Measurements from ENCODE around the gene ZGLP1. TPM values are rescaled to one million over a fixed set of nuclear protein-coding genes. Genes with fewer than 3 reads are reported as not detected.
"Not testable (repeated sequence)": the region's sequence is repeated elsewhere in the genome, so short reads cannot be mapped to it uniquely, and the experiment has no call there.

The ZGLP1 gene
- total RNA-seq, 2 experiments from 2014 or later: 3.7 to 5.8 TPM

DNA sequence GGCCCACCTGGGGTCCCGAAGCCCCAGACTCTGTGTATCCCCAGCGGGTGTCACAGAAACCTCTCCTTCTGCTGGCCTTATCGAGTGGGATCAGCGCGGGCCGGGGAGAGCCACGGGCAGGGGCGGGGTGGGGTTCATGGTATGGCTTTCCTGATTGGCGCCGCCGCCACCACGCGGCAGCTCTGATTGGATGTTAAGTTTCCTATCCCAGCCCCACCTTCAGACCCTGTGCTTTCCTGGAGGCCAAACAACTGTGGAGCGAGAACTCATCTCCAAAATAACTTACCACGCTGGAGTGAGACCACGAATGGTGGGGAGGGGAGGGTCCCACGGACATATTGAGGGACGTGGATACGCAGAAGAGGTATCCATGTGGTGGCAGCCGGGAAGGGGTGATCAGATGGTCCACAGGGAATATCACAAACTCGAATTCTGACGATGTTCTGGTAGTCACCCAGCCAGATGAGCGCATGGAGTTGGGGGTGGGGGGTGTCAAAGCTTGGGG lies 20.9 kb downstream of the ZGLP1 start:
- CTCF ChIA-PET: interaction anchor here (0.6 to 6.2 kb wide), 9 partner anchors 8 to 102 kb away, joined by 3 to 47 read pairs (median 4); partner anchors contain the start of gene ICAM1
- POLR2A ChIA-PET: interaction anchor here (1.0 to 6.0 kb wide), 3 partner anchors 9 to 92 kb away, joined by 4 to 45 read pairs (median 12); partner anchors contain the start of genes ICAM1 and TYK2

DNA sequence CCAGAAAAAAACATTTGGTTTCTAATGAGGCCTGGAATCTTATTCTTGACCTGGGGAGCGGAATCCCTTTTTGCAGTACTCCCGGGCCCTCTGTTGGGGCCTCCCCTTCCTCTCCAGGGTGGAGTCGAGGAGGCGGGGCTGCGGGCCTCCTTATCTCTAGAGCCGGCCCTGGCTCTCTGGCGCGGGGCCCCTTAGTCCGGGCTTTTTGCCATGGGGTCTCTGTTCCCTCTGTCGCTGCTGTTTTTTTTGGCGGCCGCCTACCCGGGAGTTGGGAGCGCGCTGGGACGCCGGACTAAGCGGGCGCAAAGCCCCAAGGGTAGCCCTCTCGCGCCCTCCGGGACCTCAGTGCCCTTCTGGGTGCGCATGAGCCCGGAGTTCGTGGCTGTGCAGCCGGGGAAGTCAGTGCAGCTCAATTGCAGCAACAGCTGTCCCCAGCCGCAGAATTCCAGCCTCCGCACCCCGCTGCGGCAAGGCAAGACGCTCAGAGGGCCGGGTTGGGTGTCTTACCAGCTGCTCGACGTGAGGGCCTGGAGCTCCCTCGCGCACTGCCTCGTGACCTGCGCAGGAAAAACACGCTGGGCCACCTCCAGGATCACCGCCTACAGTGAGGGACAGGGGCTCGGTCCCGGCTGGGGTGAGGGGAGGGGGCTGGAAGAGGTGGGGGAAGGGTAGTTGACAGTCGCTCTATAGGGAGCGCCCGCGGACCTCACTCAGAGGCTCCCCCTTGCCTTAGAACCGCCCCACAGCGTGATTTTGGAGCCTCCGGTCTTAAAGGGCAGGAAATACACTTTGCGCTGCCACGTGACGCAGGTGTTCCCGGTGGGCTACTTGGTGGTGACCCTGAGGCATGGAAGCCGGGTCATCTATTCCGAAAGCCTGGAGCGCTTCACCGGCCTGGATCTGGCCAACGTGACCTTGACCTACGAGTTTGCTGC lies 22.5 kb downstream of the ZGLP1 start, which contains the start of gene ICAM4:
ICAM4 (plus strand) TSS at position 153 of the 935 bp plus-strand sequence; CDS start at position 211, 58 bp downstream.
- POLR2A ChIA-PET: interaction anchor here (0.7 to 6.0 kb wide), 3 partner anchors 16 to 94 kb away, joined by 3 to 45 read pairs (median 6); partner anchors contain the start of genes ICAM1 and TYK2
- CTCF ChIA-PET: interaction anchor here (0.5 to 6.2 kb wide), 6 partner anchors 17 to 167 kb away, joined by 3 to 47 read pairs (median 6); partner anchors contain the start of gene ICAM1

DNA sequence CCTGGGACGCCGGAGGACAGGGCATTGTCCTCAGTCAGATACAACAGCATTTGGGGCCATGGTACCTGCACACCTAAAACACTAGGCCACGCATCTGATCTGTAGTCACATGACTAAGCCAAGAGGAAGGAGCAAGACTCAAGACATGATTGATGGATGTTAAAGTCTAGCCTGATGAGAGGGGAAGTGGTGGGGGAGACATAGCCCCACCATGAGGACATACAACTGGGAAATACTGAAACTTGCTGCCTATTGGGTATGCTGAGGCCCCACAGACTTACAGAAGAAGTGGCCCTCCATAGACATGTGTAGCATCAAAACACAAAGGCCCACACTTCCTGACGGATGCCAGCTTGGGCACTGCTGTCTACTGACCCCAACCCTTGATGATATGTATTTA lies 24.2 kb downstream of the ZGLP1 start:
- CTCF ChIA-PET: interaction anchor here (0.9 to 6.2 kb wide), 3 partner anchors 15 to 131 kb away, joined by 3 to 47 read pairs (median 7); partner anchors contain the start of gene ICAM1
- POLR2A ChIA-PET: interaction anchor here (6.0 kb wide), 1 partner anchor 14 kb away, joined by 45 read pairs; the partner anchor contains the start of gene ICAM1

DNA sequence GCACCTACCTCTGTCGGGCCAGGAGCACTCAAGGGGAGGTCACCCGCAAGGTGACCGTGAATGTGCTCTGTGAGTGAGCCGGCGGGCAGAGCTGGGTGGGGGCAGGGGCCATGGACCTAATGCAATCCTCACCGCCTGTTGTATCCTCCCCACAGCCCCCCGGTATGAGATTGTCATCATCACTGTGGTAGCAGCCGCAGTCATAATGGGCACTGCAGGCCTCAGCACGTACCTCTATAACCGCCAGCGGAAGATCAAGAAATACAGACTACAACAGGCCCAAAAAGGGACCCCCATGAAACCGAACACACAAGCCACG lies 24.7 kb downstream of the ZGLP1 start:
- CTCF ChIA-PET: interaction anchor here (1.6 to 6.2 kb wide), 2 partner anchors 15 to 26 kb away, joined by 5 to 47 read pairs; partner anchors contain the start of gene ICAM1
- POLR2A ChIA-PET: interaction anchor here (6.0 kb wide), 1 partner anchor 14 kb away, joined by 45 read pairs; the partner anchor contains the start of gene ICAM1

DNA sequence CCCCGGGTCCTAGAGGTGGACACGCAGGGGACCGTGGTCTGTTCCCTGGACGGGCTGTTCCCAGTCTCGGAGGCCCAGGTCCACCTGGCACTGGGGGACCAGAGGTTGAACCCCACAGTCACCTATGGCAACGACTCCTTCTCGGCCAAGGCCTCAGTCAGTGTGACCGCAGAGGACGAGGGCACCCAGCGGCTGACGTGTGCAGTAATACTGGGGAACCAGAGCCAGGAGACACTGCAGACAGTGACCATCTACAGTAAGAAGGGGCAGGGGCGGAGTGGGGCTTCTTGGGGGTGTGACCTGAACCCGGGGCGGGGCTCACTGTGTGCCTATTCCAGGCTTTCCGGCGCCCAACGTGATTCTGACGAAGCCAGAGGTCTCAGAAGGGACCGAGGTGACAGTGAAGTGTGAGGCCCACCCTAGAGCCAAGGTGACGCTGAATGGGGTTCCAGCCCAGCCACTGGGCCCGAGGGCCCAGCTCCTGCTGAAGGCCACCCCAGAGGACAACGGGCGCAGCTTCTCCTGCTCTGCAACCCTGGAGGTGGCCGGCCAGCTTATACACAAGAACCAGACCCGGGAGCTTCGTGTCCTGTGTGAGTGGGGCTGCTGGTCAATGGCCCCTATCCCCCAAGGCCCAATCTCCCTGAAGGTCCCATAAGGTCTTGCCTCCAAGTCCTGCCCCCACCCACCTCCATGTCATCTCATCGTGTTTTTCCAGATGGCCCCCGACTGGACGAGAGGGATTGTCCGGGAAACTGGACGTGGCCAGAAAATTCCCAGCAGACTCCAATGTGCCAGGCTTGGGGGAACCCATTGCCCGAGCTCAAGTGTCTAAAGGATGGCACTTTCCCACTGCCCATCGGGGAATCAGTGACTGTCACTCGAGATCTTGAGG lies 25.3 kb downstream of the ZGLP1 start:
- ChIA-PET POLR2A (interaction anchor here (6.0 kb wide), 1 partner anchor 13 kb away, joined by 45 read pairs; the partner anchor contains the start of gene ICAM1), CTCF (interaction anchor here (1.6 to 6.2 kb wide), 3 partner anchors 13 to 25 kb away, joined by 5 to 47 read pairs (median 8); partner anchors contain the start of gene ICAM1)

DNA sequence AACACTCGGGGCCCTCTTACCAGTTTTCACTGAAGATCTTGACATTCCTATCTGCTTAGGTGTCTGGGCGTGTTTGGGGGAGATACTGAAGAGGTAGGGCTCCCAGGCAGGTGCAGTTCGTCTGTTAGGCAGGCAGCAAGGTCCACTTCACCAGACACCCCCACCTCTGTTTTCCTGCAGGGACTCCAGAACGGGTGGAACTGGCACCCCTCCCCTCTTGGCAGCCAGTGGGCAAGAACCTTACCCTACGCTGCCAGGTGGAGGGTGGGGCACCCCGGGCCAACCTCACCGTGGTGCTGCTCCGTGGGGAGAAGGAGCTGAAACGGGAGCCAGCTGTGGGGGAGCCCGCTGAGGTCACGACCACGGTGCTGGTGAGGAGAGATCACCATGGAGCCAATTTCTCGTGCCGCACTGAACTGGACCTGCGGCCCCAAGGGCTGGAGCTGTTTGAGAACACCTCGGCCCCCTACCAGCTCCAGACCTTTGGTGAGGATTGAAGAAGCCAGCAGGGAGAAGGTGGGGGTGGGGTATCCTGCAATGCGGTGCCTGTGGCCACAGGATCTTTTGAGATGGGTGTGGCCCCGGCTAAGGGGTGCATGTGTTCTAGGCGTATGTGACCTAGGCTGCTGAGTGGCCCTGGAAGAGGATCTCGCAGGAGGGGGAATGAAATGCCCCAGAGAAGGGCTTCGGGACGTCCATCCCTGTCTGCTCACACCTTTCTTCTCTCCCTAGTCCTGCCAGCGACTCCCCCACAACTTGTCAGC lies 26.1 kb downstream of the ZGLP1 start:
- ChIA-PET POLR2A (interaction anchor here (0.6 kb wide), 2 partner anchors 24 to 56 kb away, joined by 3 to 8 read pairs; no protein-coding TSS in a partner anchor), CTCF (interaction anchor here (1.6 to 3.0 kb wide), 2 partner anchors 12 to 24 kb away, joined by 5 to 8 read pairs; partner anchors contain the start of gene ICAM1)

DNA sequence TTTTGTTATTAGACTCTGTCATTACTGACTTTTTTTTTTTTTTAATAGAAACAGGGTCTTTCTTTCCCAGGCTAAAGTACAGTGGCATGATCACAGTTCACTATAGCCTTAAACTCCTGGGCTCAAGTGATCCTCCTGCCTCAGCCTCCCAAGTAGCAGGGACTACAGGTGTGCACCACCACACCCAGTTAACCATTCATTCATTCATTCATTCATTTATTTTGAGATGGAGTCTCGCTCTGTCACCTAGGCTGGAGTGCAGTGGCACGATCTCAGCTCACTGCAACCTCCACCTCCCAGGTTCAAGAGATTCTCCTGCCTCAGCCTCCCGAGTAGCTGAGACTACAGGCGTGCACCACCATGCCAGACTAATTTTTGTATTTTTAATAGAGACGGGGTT lies 27.6 kb downstream of the ZGLP1 start:
- POLR2A ChIA-PET: not testable (repeated sequence)
- CTCF ChIA-PET: interaction anchor here (0.6 to 3.0 kb wide), 2 partner anchors 11 to 99 kb away, joined by 5 to 8 read pairs; partner anchors contain the start of gene ICAM1

DNA sequence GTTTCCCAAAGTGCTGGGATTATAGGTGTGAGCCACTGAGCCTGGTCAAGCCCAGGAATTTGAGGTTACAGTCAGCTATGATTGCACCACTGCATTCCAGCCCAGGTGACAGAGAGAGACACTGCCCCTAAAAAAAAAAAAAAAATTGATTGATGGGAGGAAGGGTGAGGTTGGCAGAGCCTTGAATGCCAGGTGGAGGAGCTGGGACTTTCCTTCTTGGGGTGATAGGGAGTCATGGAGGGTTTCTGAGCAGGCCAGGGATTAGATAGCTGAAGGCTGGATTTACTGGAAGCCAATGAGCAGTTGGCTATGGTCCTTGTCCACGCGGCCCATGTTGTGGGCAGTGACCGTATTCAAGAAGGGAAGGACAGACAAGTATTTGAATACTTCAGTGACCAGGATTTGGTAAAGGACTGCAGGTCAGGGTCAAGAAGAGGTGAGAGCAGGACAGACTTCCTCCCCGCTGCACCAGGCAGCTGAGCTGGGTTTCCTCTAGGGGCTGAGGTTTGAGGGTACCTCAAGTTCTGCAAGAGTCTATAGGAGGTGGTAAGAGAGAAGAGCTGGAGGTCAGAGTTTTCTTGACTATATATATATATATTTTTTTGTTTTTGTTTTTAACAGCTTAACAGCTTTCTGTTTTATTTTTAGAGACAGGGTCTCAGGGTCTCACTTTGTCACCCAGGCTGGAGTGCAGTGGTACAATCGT lies 29.7 kb downstream of the ZGLP1 start:
- POLR2A ChIA-PET: interaction anchor here (0.6 to 2.0 kb wide), 6 partner anchors 9 to 54 kb away, joined by 3 to 12 read pairs (median 4); partner anchors contain the start of genes ICAM1, ICAM5 and RAVER1
- CTCF ChIA-PET: interaction anchor here (0.8 to 2.0 kb wide), 5 partner anchors 9 to 124 kb away, joined by 3 to 12 read pairs (median 4); partner anchors contain the start of genes CDC37 and ICAM1

DNA sequence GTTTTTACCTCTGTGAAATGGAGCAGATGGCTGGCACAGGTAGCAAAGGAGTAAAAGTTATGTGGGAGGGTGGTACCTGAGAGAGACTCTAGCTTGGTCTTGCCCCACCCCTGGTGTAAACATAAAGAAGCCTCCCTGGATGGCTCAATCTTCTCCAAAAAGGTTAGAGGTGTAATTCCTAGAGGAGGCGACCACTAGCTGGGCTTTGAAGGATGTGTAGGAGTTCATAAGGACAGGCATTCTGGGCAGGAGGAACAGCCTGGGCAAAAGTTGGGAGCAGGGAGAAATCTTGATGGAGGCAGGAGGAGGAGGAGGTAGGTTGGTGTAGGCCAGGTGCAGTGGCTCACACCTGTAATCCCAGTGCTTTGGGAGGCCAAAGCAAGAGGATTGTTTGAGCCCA lies 30.7 kb downstream of the ZGLP1 start:
- ChIA-PET POLR2A (interaction anchor here (0.5 to 2.0 kb wide), 4 partner anchors 10 to 1761 kb away, joined by 3 to 12 read pairs (median 6); partner anchors contain the start of gene ICAM5), CTCF (interaction anchor here (0.6 to 1.5 kb wide), 3 partner anchors 20 to 420 kb away, joined by 4 to 5 read pairs (median 5); no protein-coding TSS in a partner anchor)

DNA sequence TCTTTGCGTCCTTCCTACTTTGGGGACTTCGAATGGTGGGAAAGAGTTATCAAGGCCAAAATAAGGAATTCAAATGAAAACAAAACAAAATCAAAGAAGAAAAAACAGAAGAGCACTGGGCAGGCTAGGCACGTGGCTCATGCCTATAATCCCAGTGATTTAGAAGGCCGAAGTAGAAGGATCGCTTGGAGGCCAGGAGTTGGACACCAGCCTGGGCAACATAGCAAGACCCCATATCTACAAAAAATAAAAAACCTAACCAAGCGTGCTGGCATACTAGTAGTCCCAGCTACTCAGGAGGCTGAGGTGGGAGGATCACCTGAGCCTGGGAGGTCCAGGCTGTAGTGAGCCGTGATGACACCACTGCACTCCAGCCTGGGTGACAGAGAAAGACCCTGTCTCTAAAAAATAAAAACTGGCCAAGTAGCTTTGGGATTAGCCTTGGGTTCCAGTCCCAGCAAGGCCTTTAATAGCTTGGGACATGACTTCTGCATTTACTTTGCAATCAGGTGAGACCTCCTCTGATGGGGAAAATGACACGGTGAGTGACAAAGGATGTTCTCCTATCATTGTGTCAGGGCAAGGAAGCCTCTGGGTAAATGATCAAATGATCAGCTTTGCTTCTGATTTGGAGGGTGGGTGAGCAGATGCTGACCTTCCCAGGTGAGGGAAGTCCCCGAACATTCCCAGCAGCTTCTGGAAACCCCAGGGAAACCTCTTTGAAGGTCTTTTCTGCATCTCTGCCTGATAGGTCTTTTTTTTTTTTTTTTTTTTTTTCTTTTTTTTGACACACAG lies 31.6 kb downstream of the ZGLP1 start:
- POLR2A ChIA-PET: interaction anchor here (0.7 kb wide), 1 partner anchor 103 kb away, joined by 8 read pairs; the partner anchor contains the start of gene TYK2
- CTCF ChIA-PET: interaction anchor here (1.2 to 1.5 kb wide), 2 partner anchors 19 to 113 kb away, joined by 4 to 5 read pairs; no protein-coding TSS in a partner anchor

DNA sequence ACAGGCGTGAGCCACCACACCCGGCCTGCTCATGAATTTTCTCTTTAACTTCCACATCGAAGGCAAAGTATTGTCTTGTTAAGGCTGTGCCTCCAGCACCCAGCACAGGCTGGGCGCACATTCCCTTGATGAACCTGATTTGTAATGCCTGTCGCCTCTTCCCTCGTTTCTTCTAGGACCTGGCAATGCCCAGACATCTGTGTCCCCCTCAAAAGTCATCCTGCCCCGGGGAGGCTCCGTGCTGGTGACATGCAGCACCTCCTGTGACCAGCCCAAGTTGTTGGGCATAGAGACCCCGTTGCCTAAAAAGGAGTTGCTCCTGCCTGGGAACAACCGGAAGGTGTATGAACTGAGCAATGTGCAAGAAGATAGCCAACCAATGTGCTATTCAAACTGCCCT lies 35.0 kb downstream of the ZGLP1 start:
- CTCF ChIA-PET: interaction anchor here (0.6 to 1.3 kb wide), 3 partner anchors 15 to 154 kb away, joined by 3 read pairs; partner anchors contain the start of gene ICAM5
- POLR2A ChIA-PET: interaction anchor here (0.7 kb wide), 1 partner anchor 14 kb away, joined by 7 read pairs; no protein-coding TSS in a partner anchor

DNA sequence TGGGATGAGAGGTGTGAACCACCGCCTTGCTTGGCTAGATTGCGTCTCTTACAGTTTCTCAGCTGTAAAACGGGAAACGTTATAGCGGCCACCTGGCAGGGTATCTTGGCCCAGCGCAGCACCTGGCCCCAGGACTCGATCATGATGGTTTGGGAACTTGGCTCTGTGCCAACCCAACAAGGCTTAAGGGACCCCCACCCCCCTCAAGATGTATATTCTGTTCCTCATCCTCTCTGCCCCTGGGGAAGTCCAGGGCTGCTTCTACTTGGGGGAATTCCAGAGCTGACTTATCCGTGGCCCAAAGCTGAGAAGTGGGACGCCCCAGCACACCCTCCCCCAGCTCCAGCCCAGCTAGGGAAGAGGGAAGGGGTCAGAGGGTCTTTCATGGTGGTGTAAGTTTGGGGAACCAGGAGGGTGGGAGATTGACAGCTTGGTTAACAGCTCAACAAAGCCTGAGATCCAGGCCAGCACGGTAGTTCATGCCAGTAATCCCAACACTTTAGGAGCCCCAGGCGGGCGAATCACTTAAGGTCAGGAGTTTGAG lies 38.0 kb downstream of the ZGLP1 start:
- CTCF ChIA-PET: interaction anchor here (1.0 to 10.4 kb wide), 17 partner anchors 9 to 339 kb away, joined by 3 to 145 read pairs (median 4); partner anchors contain the start of genes ICAM4, ICAM5 and TYK2
- POLR2A ChIA-PET: interaction anchor here (0.5 to 3.5 kb wide), 16 partner anchors 11 to 437 kb away, joined by 3 to 45 read pairs (median 5); partner anchors contain the start of genes ICAM4, ICAM5, PPAN and RAVER1

DNA sequence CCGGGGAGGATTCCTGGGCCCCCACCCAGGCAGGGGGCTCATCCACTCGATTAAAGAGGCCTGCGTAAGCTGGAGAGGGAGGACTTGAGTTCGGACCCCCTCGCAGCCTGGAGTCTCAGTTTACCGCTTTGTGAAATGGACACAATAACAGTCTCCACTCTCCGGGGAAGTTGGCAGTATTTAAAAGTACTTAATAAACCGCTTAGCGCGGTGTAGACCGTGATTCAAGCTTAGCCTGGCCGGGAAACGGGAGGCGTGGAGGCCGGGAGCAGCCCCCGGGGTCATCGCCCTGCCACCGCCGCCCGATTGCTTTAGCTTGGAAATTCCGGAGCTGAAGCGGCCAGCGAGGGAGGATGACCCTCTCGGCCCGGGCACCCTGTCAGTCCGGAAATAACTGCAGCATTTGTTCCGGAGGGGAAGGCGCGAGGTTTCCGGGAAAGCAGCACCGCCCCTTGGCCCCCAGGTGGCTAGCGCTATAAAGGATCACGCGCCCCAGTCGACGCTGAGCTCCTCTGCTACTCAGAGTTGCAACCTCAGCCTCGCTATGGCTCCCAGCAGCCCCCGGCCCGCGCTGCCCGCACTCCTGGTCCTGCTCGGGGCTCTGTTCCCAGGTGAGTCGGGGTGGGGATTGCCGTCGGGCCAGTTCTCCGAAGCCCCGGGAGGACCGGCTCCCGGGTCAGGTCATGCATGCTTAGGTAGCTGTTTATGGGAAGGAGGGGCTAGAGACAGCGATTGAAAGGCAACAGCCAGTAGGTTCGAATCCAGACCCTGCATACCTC lies 38.8 kb downstream of the ZGLP1 start, which contains the start of gene ICAM1:
ICAM1 (plus strand) TSS at position 505 of the 779 bp plus-strand sequence; CDS start at position 545, 40 bp downstream.
- POLR2A ChIA-PET: interaction anchor here (0.5 to 3.5 kb wide), 21 partner anchors 9 to 271 kb away, joined by 3 to 45 read pairs (median 4); partner anchors contain the start of genes ICAM4, ICAM5, PPAN and RAVER1
- CTCF ChIA-PET: interaction anchor here (0.6 to 10.4 kb wide), 23 partner anchors 9 to 339 kb away, joined by 3 to 145 read pairs (median 4); partner anchors contain the start of genes ICAM4, ICAM5 and TYK2

DNA sequence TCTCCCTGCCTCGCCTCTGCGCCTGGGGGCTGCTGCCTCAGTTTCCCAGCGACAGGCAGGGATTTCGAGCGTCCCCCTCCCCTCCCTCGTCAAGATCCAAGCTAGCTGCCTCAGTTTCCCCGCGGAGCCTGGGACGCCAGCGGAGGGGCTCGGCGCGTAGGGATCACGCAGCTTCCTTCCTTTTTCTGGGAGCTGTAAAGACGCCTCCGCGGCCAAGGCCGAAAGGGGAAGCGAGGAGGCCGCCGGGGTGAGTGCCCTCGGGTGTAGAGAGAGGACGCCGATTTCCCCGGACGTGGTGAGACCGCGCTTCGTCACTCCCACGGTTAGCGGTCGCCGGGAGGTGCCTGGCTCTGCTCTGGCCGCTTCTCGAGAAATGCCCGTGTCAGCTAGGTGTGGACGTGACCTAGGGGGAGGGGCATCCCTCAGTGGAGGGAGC lies 39.4 kb downstream of the ZGLP1 start:
- ChIA-PET POLR2A (interaction anchor here (0.6 to 3.5 kb wide), 13 partner anchors 10 to 233 kb away, joined by 3 to 45 read pairs (median 12); partner anchors contain the start of genes ICAM4, ICAM5, RAVER1 and S1PR2), CTCF (interaction anchor here (0.6 to 10.4 kb wide), 20 partner anchors 10 to 338 kb away, joined by 3 to 145 read pairs (median 6); partner anchors contain the start of genes ICAM4, ICAM5, RAVER1 and TYK2)

Measured in activated CD8-positive, alpha-beta memory T cell treated with anti-CD3 and anti-CD28 coated beads for 36 hours (primary cell).